H9 (cell line): Measurements from ENCODE around the gene PPP1R16B. TPM values are rescaled to one million over a fixed set of nuclear protein-coding genes. Genes with fewer than 3 reads are reported as not detected.

ENCODE experiments used
- DNase-seq: peaks from one replicate; pipeline ENCODE4 v3.0.0-alpha.2; 2017
- H2AFZ ChIP-seq: one replicate; pipeline ENCODE4 v1.6.1; 2013; ENCODE audit warnings: mild to moderate bottlenecking, low read length, control low read depth, moderate library complexity
- H2AK5ac ChIP-seq: 2 replicates; pipeline ENCODE4 v1.6.1; 2013; ENCODE audit warnings: low read length, control low read depth, mixed read lengths; ENCODE audit not compliant: insufficient read length
- H2BK120ac ChIP-seq: one replicate; pipeline ENCODE4 v1.6.1; 2013; ENCODE audit warnings: low read depth, mild to moderate bottlenecking, low read length, control low read depth, inconsistent platforms; ENCODE audit not compliant: poor library complexity, severe bottlenecking
- H2BK12ac ChIP-seq: 2 replicates; pipeline ENCODE4 v1.6.1; 2013; ENCODE audit warnings: low read length, control low read depth, mixed read lengths, low read depth; ENCODE audit not compliant: insufficient read length
- H2BK15ac ChIP-seq: 2 replicates; pipeline ENCODE4 v1.6.1; 2013; ENCODE audit warnings: low read depth, low read length, control low read depth
- H2BK20ac ChIP-seq: one replicate; pipeline ENCODE4 v1.6.1; 2013; ENCODE audit warnings: low read depth, mild to moderate bottlenecking, low read length, control low read depth, inconsistent platforms; ENCODE audit not compliant: poor library complexity, severe bottlenecking
- H2BK5ac ChIP-seq: 2 replicates; pipeline ENCODE4 v1.6.1; 2013; ENCODE audit warnings: low read length, control low read depth, mixed read lengths; ENCODE audit not compliant: insufficient read length
- H3K14ac ChIP-seq: 2 replicates; pipeline ENCODE4 v1.6.1; 2013; ENCODE audit warnings: low read length, control low read depth; ENCODE audit not compliant: insufficient read depth
- H3K18ac ChIP-seq: 2 replicates; pipeline ENCODE4 v1.6.1; 2013; ENCODE audit warnings: low read depth, mild to moderate bottlenecking, mixed read lengths, low read length, control low read depth; ENCODE audit not compliant: insufficient read length
- H3K23ac ChIP-seq: 2 replicates; pipeline ENCODE4 v1.6.1; 2013; ENCODE audit warnings: low read length, control low read depth, mixed read lengths, low read depth; ENCODE audit not compliant: insufficient read length
- H3K23me2 ChIP-seq: 2 replicates; pipeline ENCODE4 v1.6.1; 2013; ENCODE audit warnings: low read depth, mild to moderate bottlenecking, mixed read lengths, low read length, control low read depth; ENCODE audit not compliant: insufficient read length, poor library complexity, severe bottlenecking
- H3K27ac ChIP-seq: 2 replicates; pipeline ENCODE4 v1.5.1; 2013; ENCODE audit warnings: low read length, control low read depth, mixed read lengths, low read depth; ENCODE audit not compliant: insufficient read length
- H3K27me3 ChIP-seq: 2 replicates; pipeline ENCODE4 v1.6.1; 2013; ENCODE audit warnings: low read length, control low read depth, inconsistent platforms; ENCODE audit not compliant: insufficient read depth
- H3K4ac ChIP-seq: 2 replicates; pipeline ENCODE4 v1.6.1; 2013; ENCODE audit warnings: low read depth, mild to moderate bottlenecking, control low read depth, inconsistent platforms, low read length, moderate library complexity
- H3K4me1 ChIP-seq: 2 replicates; pipeline ENCODE4 v1.6.1; 2013; ENCODE audit warnings: low read length, control low read depth, inconsistent platforms; ENCODE audit not compliant: insufficient read depth
- H3K4me2 ChIP-seq: 2 replicates; pipeline ENCODE4 v1.6.1; 2013; ENCODE audit warnings: low read length, control low read depth, mixed read lengths; ENCODE audit not compliant: insufficient read length, insufficient read depth
- H3K56ac ChIP-seq: 2 replicates; pipeline ENCODE4 v1.6.1; 2013; ENCODE audit warnings: low read depth, mild to moderate bottlenecking, mixed read lengths, low read length, control low read depth; ENCODE audit not compliant: insufficient read length
- H3K79me1 ChIP-seq: 2 replicates; pipeline ENCODE4 v1.6.1; 2013; ENCODE audit warnings: low read depth, mild to moderate bottlenecking, moderate library complexity, low read length, control low read depth, inconsistent platforms; ENCODE audit not compliant: insufficient read depth, poor library complexity, severe bottlenecking
- H3K79me2 ChIP-seq: 2 replicates; pipeline ENCODE4 v1.6.1; 2013; ENCODE audit warnings: low read length, control low read depth, inconsistent platforms; ENCODE audit not compliant: insufficient read depth
- H3K9ac ChIP-seq: 2 replicates; pipeline ENCODE4 v1.6.1; 2013; ENCODE audit warnings: low read length, control low read depth, mixed read lengths; ENCODE audit not compliant: insufficient read length; ENCODE audit errors: extremely low read depth
- H3K9me3 ChIP-seq: one replicate; pipeline ENCODE4 v1.6.1; 2013; ENCODE audit warnings: low read depth, low read length, inconsistent platforms; ENCODE audit not compliant: control insufficient read depth
- H3T11ph ChIP-seq: one replicate; pipeline ENCODE4 v1.6.1; 2013; ENCODE audit warnings: mild to moderate bottlenecking, low read length, control low read depth, inconsistent platforms
- H4K20me1 ChIP-seq: one replicate; pipeline ENCODE4 v1.6.1; 2013; ENCODE audit not compliant: control insufficient read depth, insufficient read length, insufficient read depth
- H4K5ac ChIP-seq: 2 replicates; pipeline ENCODE4 v1.6.1; 2013; ENCODE audit warnings: low read depth, mild to moderate bottlenecking, mixed read lengths, low read length, control low read depth; ENCODE audit not compliant: insufficient read length
- H4K8ac ChIP-seq: replicated peaks from 2 replicates; pipeline ENCODE4 v1.6.1; 2013; ENCODE audit warnings: low read length, control low read depth, mixed read lengths, low read depth; ENCODE audit not compliant: insufficient read length
- H4K91ac ChIP-seq: 2 replicates; pipeline ENCODE4 v1.6.1; 2013; ENCODE audit warnings: low read depth, mild to moderate bottlenecking, moderate library complexity, mixed read lengths, low read length, control low read depth; ENCODE audit not compliant: insufficient read length
- H3K27ac Mint-ChIP-seq, 3 experiments: 2 replicates in 2 of 3; 3 replicates in 1 of 3; pipeline ENCODE4 v1.8.0; 2020 to 2021; ENCODE audit warnings: mixed read lengths in 3 of 3, mild to moderate bottlenecking in 1 of 3, moderate library complexity in 1 of 3
- H3K27me3 Mint-ChIP-seq: 2 replicates; pipeline ENCODE4 v1.8.0; 2021; ENCODE audit warnings: low read depth, mild to moderate bottlenecking, moderate library complexity, mixed read lengths
- H3K36me3 Mint-ChIP-seq, 3 experiments: 2 replicates in 2 of 3; 3 replicates in 1 of 3; pipeline ENCODE4 v1.8.0; 2020 to 2021; ENCODE audit warnings: low read depth in 3 of 3, mixed read lengths in 3 of 3; ENCODE audit not compliant: insufficient read depth in 1 of 3
- H3K4me1 Mint-ChIP-seq, 2 experiments: 2 replicates each; pipeline ENCODE4 v1.8.0; 2020; ENCODE audit warnings: mixed read lengths in 2 of 2
- H3K4me3 Mint-ChIP-seq, 2 experiments: 2 replicates in 1 of 2; 3 replicates in 1 of 2; pipeline ENCODE4 v1.8.0; 2020 to 2021; ENCODE audit warnings: mild to moderate bottlenecking in 2 of 2, mixed read lengths in 2 of 2, moderate library complexity in 1 of 2
- H3K9me3 Mint-ChIP-seq, 2 experiments: 2 replicates in 1 of 2; 3 replicates in 1 of 2; pipeline ENCODE4 v1.8.0; 2020; ENCODE audit warnings: mild to moderate bottlenecking in 2 of 2, mixed read lengths in 2 of 2, moderate library complexity in 1 of 2
- WGBS: extraction: QIAGEN DNeasy Blood & Tissue Kit; methylation state at CpG from one replicate; pipeline ENCODE4 v1.1.7; 2013; ENCODE audit warnings: missing lambda C conversion rate, low lambda C conversion rate, mixed read lengths; ENCODE audit not compliant: insufficient read length; ENCODE audit errors: extremely low coverage; 5-methylcytosine and 5-hydroxymethylcytosine counted together
- total RNA-seq: library from RNA; stranded (reverse); gene quantifications from 2 replicates; pipeline ENCODE4 v1.2.1, GENCODE V29; 2021
- TF ChIP-seq, protein P1 (sequence below): fragments of 200-600 bp; sonication (generic); conservative IDR thresholded peaks from 3 replicates; pipeline ENCODE4 v1.8.0; 2021; ENCODE audit warnings: antibody characterized with exemption, mild to moderate bottlenecking

PPP1R16B gene
- total RNA-seq, 1 experiment from 2014 or later: 8.2 TPM

- Mint-ChIP-seq H3K4me1 (peaks cover 5 to 8% of the 10 kb centered on the region in 2 experiments), H3K4me3 (no peak overlapping the region), H3K27me3 (no peaks in the 10 kb centered on the region), H3K27ac (no peak overlapping the region), H3K36me3 (no peaks in the 10 kb centered on the region; a peak in 2 of 7 replicates), H3K9me3 (no peaks in the 10 kb centered on the region; a peak in 1 of 5 replicates)
- Histone ChIP-seq H4K5ac (no peak overlapping the region), H4K20me1 (no peaks in the 10 kb centered on the region), H3K27me3 (no peaks in the 10 kb centered on the region), H2BK120ac (no peak overlapping the region), H2BK15ac (no peak overlapping the region), H3K56ac (no peak overlapping the region), H3K27ac (no peak overlapping the region), H2BK12ac (no peak overlapping the region), H3K4me1 (no peaks in the 10 kb centered on the region), H3K23me2 (no peaks in the 10 kb centered on the region), H3K79me2 (no peaks in the 10 kb centered on the region), H3T11ph (no peak overlapping the region), H3K4me2 (no peak overlapping the region), H2BK20ac (no peak overlapping the region), H3K14ac (no peak overlapping the region), H3K9ac (no peak overlapping the region), H3K9me3 (no peaks in the 10 kb centered on the region), H3K23ac (no peak overlapping the region), H2AK5ac (no peak overlapping the region), H3K4ac (no peak overlapping the region), H4K8ac (no peak overlapping the region), H3K79me1 (no peaks in the 10 kb centered on the region), H2BK5ac (no peak overlapping the region), H3K18ac (no peak overlapping the region), H4K91ac (no peak overlapping the region), H2AFZ (no peak overlapping the region)
- no peak for DNase-seq
- TF ChIP-seq, protein P1, sequence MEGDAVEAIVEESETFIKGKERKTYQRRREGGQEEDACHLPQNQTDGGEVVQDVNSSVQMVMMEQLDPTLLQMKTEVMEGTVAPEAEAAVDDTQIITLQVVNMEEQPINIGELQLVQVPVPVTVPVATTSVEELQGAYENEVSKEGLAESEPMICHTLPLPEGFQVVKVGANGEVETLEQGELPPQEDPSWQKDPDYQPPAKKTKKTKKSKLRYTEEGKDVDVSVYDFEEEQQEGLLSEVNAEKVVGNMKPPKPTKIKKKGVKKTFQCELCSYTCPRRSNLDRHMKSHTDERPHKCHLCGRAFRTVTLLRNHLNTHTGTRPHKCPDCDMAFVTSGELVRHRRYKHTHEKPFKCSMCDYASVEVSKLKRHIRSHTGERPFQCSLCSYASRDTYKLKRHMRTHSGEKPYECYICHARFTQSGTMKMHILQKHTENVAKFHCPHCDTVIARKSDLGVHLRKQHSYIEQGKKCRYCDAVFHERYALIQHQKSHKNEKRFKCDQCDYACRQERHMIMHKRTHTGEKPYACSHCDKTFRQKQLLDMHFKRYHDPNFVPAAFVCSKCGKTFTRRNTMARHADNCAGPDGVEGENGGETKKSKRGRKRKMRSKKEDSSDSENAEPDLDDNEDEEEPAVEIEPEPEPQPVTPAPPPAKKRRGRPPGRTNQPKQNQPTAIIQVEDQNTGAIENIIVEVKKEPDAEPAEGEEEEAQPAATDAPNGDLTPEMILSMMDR: no peak
- WGBS: no CpG with 5 or more reads among the region's 8 CpGs
These were observed 48.3 kb downstream of the PPP1R16B start for GRCh38 chr20:38853759-38854158.
